ENCODE measurements around the gene FAM186B.

GRCh38 chr12:49546481-49546880 lies 59.0 kb downstream of the FAM186B start:
- no peak for TF ChIP-seq GATA3 (IDR thresholded peaks at IDR 0.05; ENCODE audit: low read depth, low read length)
- no peak for TF ChIP-seq GATA2 (IDR thresholded peaks at IDR 0.05; ENCODE audit: low read depth, low read length)

All from SH-SY5Y (cell line).